HG03432 (cell line): Measurements from ENCODE around the gene OR2T3.
"Not testable (repeated sequence)": the region's sequence is repeated elsewhere in the genome, so short reads cannot be mapped to it uniquely, and the experiment has no call there.

Experiments used
- ATAC-seq: cut with Tn5 transposase; IDR thresholded peaks from one replicate; pipeline ENCODE4 v1.9.1; 2021; ENCODE audit warnings: mild to moderate bottlenecking, moderate library complexity; ENCODE audit not compliant: unreplicated experiment

The OR2T3 gene

GRCh38 chr1:248473051-248473450 lies at the start of gene OR2T3:
OR2T3 (plus strand) TSS chr1:248473351; CDS start chr1:248473351, 0 bp downstream.
- not testable (repeated sequence) for ATAC-seq

GRCh38 chr1:248427526-248428191 lies 45.5 kb upstream of the OR2T3 start:
- peak; percentile 48 for ATAC-seq

DNA sequence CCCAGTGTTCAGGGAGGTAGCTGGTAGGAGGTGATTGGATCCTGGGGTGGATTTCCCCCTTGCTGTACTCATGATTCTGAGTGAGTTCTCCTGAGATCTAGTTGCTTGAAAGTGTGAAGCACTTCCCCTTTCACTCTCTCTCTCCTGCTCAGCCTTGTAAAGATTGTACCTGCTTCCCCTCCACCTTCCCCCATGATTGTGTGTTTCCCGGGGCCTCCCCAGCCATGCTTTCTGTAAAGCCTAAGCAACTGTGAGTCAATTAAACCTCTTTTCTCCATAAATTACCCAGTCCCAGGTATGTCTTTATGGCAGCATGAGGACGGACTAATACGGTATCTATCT lies 45.0 kb upstream of the OR2T3 start:
- peak; percentile 96 for ATAC-seq

GRCh38 chr1:248431683-248432082 lies 41.5 kb upstream of the OR2T3 start:
- not testable (repeated sequence) for ATAC-seq

- ATAC-seq = peak; percentile 44
These were observed 41.0 kb upstream of the OR2T3 start for GRCh38 chr1:248432201-248432600.

DNA sequence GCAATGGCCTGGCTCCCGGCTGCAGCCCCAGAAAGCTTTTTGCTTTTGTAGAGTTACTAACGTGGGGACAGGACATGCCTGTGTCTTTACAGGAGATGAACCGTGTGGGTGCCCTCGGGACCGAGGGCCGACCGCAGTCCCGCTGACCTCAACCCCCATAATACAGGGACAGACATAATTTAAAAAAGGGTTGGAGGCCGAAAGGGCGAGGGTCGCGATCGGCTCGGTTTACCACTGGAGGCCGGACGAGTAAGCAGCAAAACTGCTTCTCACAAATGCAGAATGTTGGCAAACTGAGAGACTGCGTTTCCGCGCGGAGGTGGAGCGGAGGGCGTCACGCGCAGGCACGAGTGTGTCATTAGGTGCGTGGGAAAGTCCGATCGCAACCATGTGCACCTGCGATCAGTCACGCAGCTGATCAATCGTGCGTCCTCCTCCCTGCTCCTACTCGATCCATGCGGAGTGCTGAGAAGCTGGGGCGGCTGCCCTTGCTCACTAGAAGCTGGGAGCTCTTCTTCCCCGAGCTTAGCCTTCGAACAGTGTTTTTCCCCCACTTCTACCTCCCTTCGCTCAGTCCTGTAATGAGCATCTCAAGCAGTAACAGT lies 39.2 kb upstream of the OR2T3 start:
- ATAC-seq = not testable (repeated sequence)

- peak; percentile 51 for ATAC-seq
These were observed 38.2 kb upstream of the OR2T3 start for GRCh38 chr1:248434913-248435312.

GRCh38 chr1:248436303-248436702 lies 36.8 kb upstream of the OR2T3 start:
- ATAC-seq = peak; percentile 47

DNA sequence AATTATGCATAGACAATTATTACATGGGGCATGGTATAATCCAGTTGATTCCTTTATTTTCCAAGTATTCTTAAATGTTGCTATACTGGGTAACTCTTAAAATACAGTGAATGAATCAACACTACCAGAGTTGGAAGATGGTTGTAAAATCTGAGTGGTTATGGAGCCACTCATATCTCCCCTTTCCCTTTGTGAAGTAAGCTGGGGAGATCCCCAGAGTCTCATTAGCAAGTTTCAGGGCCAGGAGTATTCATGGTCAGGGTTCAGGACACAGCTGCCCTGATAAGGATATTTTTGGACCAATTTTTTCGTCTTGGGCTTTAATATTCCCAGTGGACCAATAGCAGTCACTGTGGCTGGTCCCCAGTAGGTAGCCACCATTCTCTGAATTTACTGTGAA lies 34.5 kb upstream of the OR2T3 start:
- ATAC-seq = not testable (repeated sequence)

- ATAC-seq = not testable (repeated sequence)
These were observed 33.9 kb upstream of the OR2T3 start for GRCh38 chr1:248439283-248439682.

- not testable (repeated sequence) for ATAC-seq
These were observed 30.5 kb upstream of the OR2T3 start for GRCh38 chr1:248442500-248443277.

DNA sequence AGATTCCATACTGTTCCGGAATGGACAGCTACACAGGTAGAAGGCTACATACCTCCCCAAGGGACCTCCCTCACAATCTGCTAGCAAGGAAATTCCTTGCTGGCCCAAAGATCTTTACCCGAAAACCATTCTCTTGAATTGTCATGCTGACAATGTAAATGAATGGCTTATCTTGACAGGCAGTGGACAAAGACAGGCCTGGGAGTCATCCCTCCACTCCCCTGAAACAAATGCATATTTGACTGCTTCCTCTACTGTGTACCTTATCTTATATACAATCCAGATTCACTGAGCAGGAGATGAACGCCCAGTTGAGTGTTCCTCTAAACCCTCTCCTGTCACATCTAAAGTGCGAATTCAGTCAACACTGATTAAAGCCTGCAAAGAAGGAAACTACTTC lies 28.5 kb upstream of the OR2T3 start:
- ATAC-seq = not testable (repeated sequence)

DNA sequence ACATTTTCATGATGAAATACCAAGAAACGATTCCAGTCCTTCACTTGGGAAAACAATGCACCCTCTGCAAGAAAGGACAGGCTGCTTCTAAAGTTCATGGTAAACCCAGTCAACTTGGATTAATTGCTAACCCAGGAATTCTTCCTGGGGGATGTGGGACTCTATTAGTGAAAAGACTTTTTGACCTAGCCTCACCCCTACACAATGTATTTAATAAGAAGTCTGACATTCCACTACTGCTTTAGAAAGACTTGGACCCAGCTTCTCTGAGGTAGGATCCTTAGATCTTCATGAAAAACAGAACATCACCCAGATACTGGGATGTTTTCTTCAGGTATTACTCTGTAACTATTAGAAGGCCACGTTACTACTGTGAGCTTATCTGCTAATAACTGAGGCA lies 27.8 kb upstream of the OR2T3 start, which contains the start of gene OR2T2:
Gene OR2T2, plus strand, starts transcription at position 239 of the 400 bp plus-strand sequence. CDS start 7,161 bp downstream, outside the sequence.
- ATAC-seq = not testable (repeated sequence)

GRCh38 chr1:248448409-248449074 lies 24.6 kb upstream of the OR2T3 start:
- peak; percentile 58 for ATAC-seq

- ATAC-seq = not testable (repeated sequence)
These were observed 23.2 kb upstream of the OR2T3 start for GRCh38 chr1:248449821-248450465.

DNA sequence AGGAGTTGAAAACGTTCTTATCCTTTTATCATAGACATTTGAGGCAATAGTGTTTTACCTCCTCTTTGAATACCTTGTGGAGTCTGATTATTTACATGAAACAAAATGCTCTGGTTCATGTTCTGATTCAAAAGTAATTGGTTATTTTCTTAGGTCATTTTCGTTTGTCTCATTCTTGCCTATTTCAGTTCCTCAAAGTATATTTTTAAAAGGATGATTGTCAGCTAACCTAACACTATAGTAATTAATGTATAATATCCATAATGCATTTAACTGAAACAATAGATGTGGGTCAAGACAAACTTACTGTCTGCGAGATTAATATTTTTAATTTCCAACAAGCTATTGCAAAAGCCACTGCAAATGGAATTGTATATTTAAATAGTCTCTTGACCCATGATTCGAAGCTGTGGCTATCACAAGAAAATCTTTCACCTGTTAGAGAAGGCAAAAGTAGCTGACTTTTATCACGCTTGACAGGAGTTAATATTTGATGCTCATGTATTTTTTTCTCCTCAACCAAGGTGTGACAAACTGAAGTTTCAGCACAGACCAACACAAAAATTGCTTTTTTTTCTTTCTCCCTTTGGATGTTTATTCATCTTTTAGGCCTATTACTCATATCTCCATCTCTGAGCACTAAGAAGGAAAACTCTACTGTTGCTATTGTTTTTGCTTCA lies 22.5 kb upstream of the OR2T3 start:
- ATAC-seq = peak; percentile 69

DNA sequence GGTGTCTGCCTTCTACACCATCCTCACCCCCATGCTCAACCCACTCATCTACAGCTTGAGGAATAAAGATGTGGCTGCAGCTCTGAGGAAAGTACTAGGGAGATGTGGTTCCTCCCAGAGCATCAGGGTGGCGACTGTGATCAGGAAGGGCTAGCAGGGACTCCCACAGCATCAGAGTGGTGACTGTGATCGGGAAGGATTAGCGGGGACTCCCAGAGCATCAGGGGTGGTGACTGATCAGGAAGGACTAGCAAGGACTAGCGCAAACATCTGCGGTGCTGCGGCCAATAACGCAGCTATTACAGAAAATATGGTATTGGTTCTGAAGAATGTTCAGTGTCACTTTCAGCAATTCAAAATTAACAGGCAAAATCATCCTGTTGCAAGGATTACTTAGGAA lies 19.5 kb upstream of the OR2T3 start:
- not testable (repeated sequence) for ATAC-seq

GRCh38 chr1:248455045-248455444 lies 18.1 kb upstream of the OR2T3 start:
- ATAC-seq = not testable (repeated sequence)

- not testable (repeated sequence) for ATAC-seq
These were observed 16.5 kb upstream of the OR2T3 start for GRCh38 chr1:248456635-248457034.

GRCh38 chr1:248459117-248459516 lies 14.0 kb upstream of the OR2T3 start:
- not testable (repeated sequence) for ATAC-seq
